ENCODE measurements around the gene SKIC2.
"Not testable (repeated sequence)": the region's sequence is repeated elsewhere in the genome, so short reads cannot be mapped to it uniquely, and the experiment has no call there.

DNA sequence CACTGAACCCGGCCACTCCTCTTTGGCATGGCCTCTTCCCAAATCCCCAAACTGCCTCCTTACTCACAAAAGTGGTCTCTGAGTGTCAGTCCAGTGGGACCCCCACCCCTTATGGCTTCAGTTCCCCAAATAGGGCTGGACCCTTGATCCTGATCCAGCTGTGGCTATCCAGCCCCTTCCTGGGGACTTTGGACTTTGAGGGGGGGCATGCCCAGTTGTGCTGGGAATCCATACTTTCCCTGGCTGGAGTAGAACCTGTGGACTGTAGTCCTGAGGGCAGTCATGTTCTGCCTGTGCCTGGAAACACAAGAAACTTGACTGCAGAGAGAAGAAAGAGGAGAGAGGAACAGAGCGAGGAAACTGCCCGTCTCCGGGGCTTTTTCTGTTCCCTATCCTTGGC lies 45.4 kb downstream of the SKIC2 start:
- TF ChIP-seq, protein P1, sequence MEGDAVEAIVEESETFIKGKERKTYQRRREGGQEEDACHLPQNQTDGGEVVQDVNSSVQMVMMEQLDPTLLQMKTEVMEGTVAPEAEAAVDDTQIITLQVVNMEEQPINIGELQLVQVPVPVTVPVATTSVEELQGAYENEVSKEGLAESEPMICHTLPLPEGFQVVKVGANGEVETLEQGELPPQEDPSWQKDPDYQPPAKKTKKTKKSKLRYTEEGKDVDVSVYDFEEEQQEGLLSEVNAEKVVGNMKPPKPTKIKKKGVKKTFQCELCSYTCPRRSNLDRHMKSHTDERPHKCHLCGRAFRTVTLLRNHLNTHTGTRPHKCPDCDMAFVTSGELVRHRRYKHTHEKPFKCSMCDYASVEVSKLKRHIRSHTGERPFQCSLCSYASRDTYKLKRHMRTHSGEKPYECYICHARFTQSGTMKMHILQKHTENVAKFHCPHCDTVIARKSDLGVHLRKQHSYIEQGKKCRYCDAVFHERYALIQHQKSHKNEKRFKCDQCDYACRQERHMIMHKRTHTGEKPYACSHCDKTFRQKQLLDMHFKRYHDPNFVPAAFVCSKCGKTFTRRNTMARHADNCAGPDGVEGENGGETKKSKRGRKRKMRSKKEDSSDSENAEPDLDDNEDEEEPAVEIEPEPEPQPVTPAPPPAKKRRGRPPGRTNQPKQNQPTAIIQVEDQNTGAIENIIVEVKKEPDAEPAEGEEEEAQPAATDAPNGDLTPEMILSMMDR (IDR thresholded peaks at IDR 0.05), result not testable (repeated sequence)
- TF ChIP-seq POLR2A (IDR thresholded peaks at IDR 0.05), result not testable (repeated sequence)
